A673 (cell line): ENCODE data around the gene IKBKE. TPM values are rescaled to one million over a fixed set of nuclear protein-coding genes. Genes with fewer than 3 reads are reported as not detected.

Experiments
- BruUV-seq: library from RNA; stranded (reverse); fragments of 400-500 nt; replicated peaks from 2 replicates; lab custom pipeline; 2021; lab: Mats Ljungman, UMichigan
- CTCF ChIA-PET: fragments of 300-600 bp; sonication (Branson Sonifier 250); formaldehyde crosslinking; loops from one replicate; lab custom pipeline; 2022; ENCODE audit warnings: antibody characterized with exemption; lab: Charles Lee
- POLR2A ChIA-PET: fragments of 300-600 bp; sonication (Branson Sonifier 250); formaldehyde crosslinking; loops from one replicate; lab custom pipeline; 2022; ENCODE audit warnings: antibody characterized with exemption; ENCODE audit not compliant: low non-redundant PET; lab: Charles Lee
- DNase-seq: peaks from one replicate; pipeline ENCODE4 v3.0.0-alpha.2; 2015; ENCODE audit warnings: low spot score
- H3K27ac ChIP-seq: fragments of 200-600 bp; sonication (generic); 2 replicates; pipeline ENCODE4 v1.5.1; 2016; ENCODE audit warnings: mixed run types, low read depth, mild to moderate bottlenecking, mixed read lengths, antibody characterized with exemption, low read length; ENCODE audit not compliant: poor library complexity, severe bottlenecking
- H3K27me3 ChIP-seq: fragments of 200-600 bp; sonication (generic); replicated peaks from 2 replicates; pipeline ENCODE4 v1.6.1; 2017; ENCODE audit warnings: mixed run types, low read depth, mild to moderate bottlenecking, mixed read lengths, antibody characterized with exemption, low read length; ENCODE audit not compliant: insufficient read depth, poor library complexity
- H3K36me3 ChIP-seq: fragments of 200-600 bp; sonication (generic); 2 replicates; pipeline ENCODE4 v1.6.1; 2016; ENCODE audit warnings: mixed run types, mild to moderate bottlenecking, mixed read lengths, antibody characterized with exemption, low read length; ENCODE audit not compliant: insufficient read depth, poor library complexity, severe bottlenecking
- H3K4me1 ChIP-seq: fragments of 200-600 bp; sonication (generic); 2 replicates; pipeline ENCODE4 v1.6.1; 2017; ENCODE audit warnings: mixed run types, mild to moderate bottlenecking, mixed read lengths, antibody characterized with exemption, low read length; ENCODE audit not compliant: insufficient read depth, poor library complexity, severe bottlenecking
- H3K4me3 ChIP-seq: fragments of 200-600 bp; sonication (generic); 2 replicates; pipeline ENCODE4 v1.5.1; 2016; ENCODE audit warnings: low read depth, mixed run types, mild to moderate bottlenecking, mixed read lengths, low read length; ENCODE audit not compliant: poor library complexity, severe bottlenecking
- H3K9me3 ChIP-seq: fragments of 200-600 bp; sonication (generic); 2 replicates; pipeline ENCODE4 v1.6.1; 2016; ENCODE audit warnings: mixed run types, low read depth, mild to moderate bottlenecking, mixed read lengths, antibody characterized with exemption, low read length; ENCODE audit not compliant: poor library complexity, severe bottlenecking
- EZH2 ChIP-seq: fragments of 200-600 bp; sonication (generic); IDR thresholded peaks from 2 replicates; pipeline ENCODE4 v1.6.1; 2017; ENCODE audit warnings: borderline replicate concordance, low read depth, mild to moderate bottlenecking, mixed read lengths, antibody characterized with exemption, low read length; ENCODE audit not compliant: poor library complexity, severe bottlenecking
- intact Hi-C: fragments of 100-400 bp; cut with micrococcal nuclease; formaldehyde crosslinking; loops from one replicate; pipeline ENCODE4 v1.10.0; 2022; ENCODE audit not compliant: unreplicated experiment
- total RNA-seq: library from RNA; stranded (reverse); gene quantifications from 2 replicates; pipeline ENCODE4 v1.2.3, GENCODE V29; 2021
- TF ChIP-seq, protein P1 (sequence below): fragments of 300-800, 200-600 bp; sonication (generic); conservative IDR thresholded peaks from 2 replicates; pipeline ENCODE4 v1.5.1; 2017; ENCODE audit warnings: low read depth, mild to moderate bottlenecking, antibody characterized with exemption, low read length, moderate library complexity, mixed read lengths

IKBKE gene
- total RNA-seq, 1 experiment from 2014 or later = 2.9 TPM

DNA sequence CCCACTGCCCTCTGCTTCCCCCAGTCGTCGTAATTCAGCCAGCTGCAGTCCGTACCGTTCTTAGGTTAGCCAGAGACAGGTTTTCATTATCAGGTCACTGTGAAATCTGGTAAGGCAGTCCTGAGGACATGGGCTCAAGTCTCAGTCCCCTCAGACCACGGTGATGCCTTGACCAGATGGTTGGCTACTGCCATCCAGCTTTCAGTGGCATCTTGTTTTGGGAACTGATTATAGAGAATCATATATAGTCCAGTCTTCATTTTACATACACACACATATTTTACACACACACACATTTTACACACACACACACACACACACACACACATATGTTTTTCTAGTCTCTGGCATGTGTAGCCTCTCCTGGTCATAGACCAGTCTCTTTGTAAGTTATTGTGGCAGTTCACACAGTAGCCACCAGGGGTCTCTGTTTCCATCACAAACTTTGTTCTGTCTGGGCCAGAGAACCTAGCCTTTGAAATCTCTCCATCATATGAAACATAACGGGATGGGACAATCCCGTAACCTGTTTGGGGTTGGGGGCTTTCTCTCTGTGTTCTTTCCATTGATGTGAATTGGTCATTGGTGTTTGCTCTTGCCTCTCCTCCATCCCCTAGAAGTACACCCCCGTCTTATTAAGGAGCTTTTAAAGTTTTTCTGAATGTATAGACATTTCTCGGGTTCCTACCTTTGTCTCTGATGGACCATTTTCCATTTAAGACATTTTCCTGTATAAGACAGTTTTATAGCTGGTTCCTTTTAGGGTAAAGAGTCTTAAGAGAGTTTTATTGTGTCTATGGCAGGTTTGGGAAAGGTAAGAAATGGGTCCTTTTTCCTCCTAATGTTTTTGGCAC, 8.4 kb upstream of the IKBKE start:
- Histone ChIP-seq H3K27me3 (no peaks in the 10 kb centered on the region), H3K36me3 (peaks cover 3% of the 10 kb centered on the region), H3K4me3 (no peak overlapping the region), H3K27ac (no peak overlapping the region), H3K4me1 (peaks cover 4% of the 10 kb centered on the region), H3K9me3 (no peaks in the 10 kb centered on the region)
- no peak for TF ChIP-seq EZH2
- TF ChIP-seq, protein P1, sequence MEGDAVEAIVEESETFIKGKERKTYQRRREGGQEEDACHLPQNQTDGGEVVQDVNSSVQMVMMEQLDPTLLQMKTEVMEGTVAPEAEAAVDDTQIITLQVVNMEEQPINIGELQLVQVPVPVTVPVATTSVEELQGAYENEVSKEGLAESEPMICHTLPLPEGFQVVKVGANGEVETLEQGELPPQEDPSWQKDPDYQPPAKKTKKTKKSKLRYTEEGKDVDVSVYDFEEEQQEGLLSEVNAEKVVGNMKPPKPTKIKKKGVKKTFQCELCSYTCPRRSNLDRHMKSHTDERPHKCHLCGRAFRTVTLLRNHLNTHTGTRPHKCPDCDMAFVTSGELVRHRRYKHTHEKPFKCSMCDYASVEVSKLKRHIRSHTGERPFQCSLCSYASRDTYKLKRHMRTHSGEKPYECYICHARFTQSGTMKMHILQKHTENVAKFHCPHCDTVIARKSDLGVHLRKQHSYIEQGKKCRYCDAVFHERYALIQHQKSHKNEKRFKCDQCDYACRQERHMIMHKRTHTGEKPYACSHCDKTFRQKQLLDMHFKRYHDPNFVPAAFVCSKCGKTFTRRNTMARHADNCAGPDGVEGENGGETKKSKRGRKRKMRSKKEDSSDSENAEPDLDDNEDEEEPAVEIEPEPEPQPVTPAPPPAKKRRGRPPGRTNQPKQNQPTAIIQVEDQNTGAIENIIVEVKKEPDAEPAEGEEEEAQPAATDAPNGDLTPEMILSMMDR = peak; percentile 91
- TSS peak; percentile 12 for BruUV-seq
- POLR2A ChIA-PET = no interaction called here
- CTCF ChIA-PET = no interaction called here
- intact Hi-C loops = no loop called here
- DNase-seq = peak; percentile 80

DNA sequence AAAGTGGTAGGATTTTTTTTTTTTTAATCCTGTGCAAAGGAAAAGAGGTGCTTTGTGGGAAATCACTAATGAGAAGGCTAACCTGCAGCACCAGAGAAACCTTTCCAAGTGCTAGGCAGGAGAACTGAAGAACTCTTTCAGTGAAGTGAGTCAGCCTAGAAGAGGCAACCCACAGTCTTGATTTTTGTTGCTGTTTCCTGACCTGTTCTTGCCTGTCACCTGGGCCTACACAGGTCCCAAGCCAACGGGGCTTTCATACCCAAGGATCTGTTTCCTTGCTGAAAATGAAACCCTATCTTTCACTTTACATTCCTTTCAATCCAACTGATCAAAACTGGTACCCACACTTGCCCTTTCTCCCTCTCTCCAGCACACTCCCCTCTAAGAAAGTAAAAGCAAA, 7.1 kb upstream of the IKBKE start:
- TF ChIP-seq, protein P1 = no peak
- TF ChIP-seq EZH2 = no peak
- Histone ChIP-seq H3K9me3 (no peaks in the 10 kb centered on the region), H3K4me1 (no peaks in the 10 kb centered on the region), H3K27me3 (no peaks in the 10 kb centered on the region), H3K4me3 (no peak overlapping the region), H3K36me3 (peaks cover 3% of the 10 kb centered on the region), H3K27ac (no peak overlapping the region)
- intact Hi-C loops = no loop called here
- ChIA-PET POLR2A (no interaction called here), CTCF (interaction anchor here (0.5 kb wide), 1 partner anchor 23 kb away, joined by 4 read pairs; no protein-coding TSS in a partner anchor)
- BruUV-seq = no TSS peak
- DNase-seq = no peak

DNA sequence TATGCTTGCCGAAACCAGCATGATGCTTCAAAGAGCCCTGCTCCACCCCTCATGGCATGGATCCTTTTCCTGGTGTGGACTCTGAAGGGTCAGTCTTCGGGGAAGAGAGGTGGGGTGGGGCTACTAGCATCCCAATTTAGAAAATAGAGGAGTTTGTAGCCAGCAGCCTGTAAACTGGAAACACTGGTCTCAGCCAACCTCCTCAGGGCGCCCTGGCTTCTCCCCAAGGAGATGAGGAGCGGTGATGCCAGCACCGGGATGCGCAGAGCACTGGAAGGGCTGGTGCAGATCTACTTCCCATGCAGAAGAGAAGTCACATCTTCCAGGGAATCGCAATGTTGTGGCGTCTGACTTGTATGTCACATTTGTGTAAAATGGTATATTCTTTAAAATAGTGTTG, 6.4 kb upstream of the IKBKE start:
- H3K27ac ChIP-seq = no peak overlapping the region
- H3K36me3 ChIP-seq = peaks cover 3% of the 10 kb centered on the region
- no TSS peak for BruUV-seq
- H3K4me1 ChIP-seq = no peaks in the 10 kb centered on the region
- intact Hi-C loops = no loop called here
- H3K27me3 ChIP-seq = no peaks in the 10 kb centered on the region
- TF ChIP-seq EZH2 = no peak
- TF ChIP-seq, protein P1 = no peak
- H3K9me3 ChIP-seq = no peaks in the 10 kb centered on the region
- CTCF ChIA-PET = interaction anchor here (0.6 kb wide), 1 partner anchor 13 kb away, joined by 4 read pairs; no protein-coding TSS in a partner anchor
- no peak for DNase-seq
- H3K4me3 ChIP-seq = no peak overlapping the region
- POLR2A ChIA-PET = no interaction called here
